ENCODE data around the gene ZC3H12C.

DNA sequence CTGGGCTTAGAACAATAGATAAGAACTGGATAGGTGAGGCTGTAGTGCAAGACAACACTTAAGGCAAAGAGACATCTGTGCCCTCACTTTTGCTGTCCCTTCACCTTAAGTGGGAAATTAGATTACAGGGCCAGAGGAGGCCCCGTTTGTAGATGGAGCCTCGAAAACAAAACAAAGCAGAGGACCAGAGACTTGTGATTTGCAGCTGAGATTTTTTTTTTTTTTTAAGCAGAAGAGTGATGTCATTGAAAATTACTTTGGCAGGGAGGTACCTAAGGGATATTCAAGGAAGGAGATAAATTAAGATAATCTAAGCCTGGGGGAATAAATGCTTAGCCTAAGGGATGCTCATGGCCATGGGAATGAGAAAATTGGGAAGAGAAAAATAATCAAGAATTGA lies 31.4 kb downstream of the ZC3H12C start:
- TF ChIP-seq POLR2A (IDR thresholded peaks at IDR 0.05; ENCODE audit: low read depth, low read length) (no peak), CEBPB (IDR thresholded peaks at IDR 0.05; ENCODE audit: low read depth, low read length) (no peak), NFE2L2 (IDR thresholded peaks at IDR 0.05; ENCODE audit: low read depth, low read length) (no peak), SMC3 (IDR thresholded peaks at IDR 0.05; ENCODE audit: low read depth, low read length) (no peak), RFX5 (IDR thresholded peaks at IDR 0.05; ENCODE audit: low read depth, low read length) (no peak), MAZ (IDR thresholded peaks at IDR 0.05; ENCODE audit: borderline replicate concordance, low read depth, low read length) (no peak), RAD21 (IDR thresholded peaks at IDR 0.05; ENCODE audit: low read length) (no peak), MAFK (IDR thresholded peaks at IDR 0.05; ENCODE audit: low read depth, low read length) (no peak), CHD1 (IDR thresholded peaks at IDR 0.05; ENCODE audit: low read depth, low read length) (no peak)
- TF ChIP-seq, protein P1, sequence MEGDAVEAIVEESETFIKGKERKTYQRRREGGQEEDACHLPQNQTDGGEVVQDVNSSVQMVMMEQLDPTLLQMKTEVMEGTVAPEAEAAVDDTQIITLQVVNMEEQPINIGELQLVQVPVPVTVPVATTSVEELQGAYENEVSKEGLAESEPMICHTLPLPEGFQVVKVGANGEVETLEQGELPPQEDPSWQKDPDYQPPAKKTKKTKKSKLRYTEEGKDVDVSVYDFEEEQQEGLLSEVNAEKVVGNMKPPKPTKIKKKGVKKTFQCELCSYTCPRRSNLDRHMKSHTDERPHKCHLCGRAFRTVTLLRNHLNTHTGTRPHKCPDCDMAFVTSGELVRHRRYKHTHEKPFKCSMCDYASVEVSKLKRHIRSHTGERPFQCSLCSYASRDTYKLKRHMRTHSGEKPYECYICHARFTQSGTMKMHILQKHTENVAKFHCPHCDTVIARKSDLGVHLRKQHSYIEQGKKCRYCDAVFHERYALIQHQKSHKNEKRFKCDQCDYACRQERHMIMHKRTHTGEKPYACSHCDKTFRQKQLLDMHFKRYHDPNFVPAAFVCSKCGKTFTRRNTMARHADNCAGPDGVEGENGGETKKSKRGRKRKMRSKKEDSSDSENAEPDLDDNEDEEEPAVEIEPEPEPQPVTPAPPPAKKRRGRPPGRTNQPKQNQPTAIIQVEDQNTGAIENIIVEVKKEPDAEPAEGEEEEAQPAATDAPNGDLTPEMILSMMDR (conservative IDR thresholded peaks at IDR 0.05; ENCODE audit: low read depth, low read length), result no peak
- TF ChIP-seq, protein P2, sequence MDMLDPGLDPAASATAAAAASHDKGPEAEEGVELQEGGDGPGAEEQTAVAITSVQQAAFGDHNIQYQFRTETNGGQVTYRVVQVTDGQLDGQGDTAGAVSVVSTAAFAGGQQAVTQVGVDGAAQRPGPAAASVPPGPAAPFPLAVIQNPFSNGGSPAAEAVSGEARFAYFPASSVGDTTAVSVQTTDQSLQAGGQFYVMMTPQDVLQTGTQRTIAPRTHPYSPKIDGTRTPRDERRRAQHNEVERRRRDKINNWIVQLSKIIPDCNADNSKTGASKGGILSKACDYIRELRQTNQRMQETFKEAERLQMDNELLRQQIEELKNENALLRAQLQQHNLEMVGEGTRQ (IDR thresholded peaks at IDR 0.05; ENCODE audit: low read depth, low read length), result no peak
- TF ChIP-seq, protein P3, sequence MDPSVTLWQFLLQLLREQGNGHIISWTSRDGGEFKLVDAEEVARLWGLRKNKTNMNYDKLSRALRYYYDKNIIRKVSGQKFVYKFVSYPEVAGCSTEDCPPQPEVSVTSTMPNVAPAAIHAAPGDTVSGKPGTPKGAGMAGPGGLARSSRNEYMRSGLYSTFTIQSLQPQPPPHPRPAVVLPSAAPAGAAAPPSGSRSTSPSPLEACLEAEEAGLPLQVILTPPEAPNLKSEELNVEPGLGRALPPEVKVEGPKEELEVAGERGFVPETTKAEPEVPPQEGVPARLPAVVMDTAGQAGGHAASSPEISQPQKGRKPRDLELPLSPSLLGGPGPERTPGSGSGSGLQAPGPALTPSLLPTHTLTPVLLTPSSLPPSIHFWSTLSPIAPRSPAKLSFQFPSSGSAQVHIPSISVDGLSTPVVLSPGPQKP (IDR thresholded peaks at IDR 0.05; ENCODE audit: borderline replicate concordance, low read depth, low read length), result no peak

All from IMR-90 (cell line).